HG02610 (cell line): ENCODE results near the gene OTOP3.

Experiments
- ATAC-seq: cut with Tn5 transposase; IDR thresholded peaks from one replicate; pipeline ENCODE4 v1.9.1; 2021; ENCODE audit warnings: mild to moderate bottlenecking, moderate library complexity; ENCODE audit not compliant: unreplicated experiment

OTOP3 gene

GRCh38 chr17:74937064-74938051 lies 1.7 kb downstream of the OTOP3 start:
- no peak for ATAC-seq

- ATAC-seq: no peak
Measured at GRCh38 chr17:74938194-74938950, 2.7 kb downstream of the OTOP3 start.

- no peak for ATAC-seq
Measured at GRCh38 chr17:74939534-74939933, 3.8 kb downstream of the OTOP3 start.

- no peak for ATAC-seq
Measured at GRCh38 chr17:74941128-74941725, 5.5 kb downstream of the OTOP3 start.

- ATAC-seq: no peak
Measured at GRCh38 chr17:74943808-74944522, 8.3 kb downstream of the OTOP3 start.

GRCh38 chr17:74945543-74945942 lies 9.8 kb downstream of the OTOP3 start:
- peak; percentile 71 for ATAC-seq

- no peak for ATAC-seq
Measured at GRCh38 chr17:74946641-74947040, 10.9 kb downstream of the OTOP3 start.

GRCh38 chr17:74947041-74947754 lies 11.5 kb downstream of the OTOP3 start:
- ATAC-seq: no peak

- ATAC-seq: no peak
Measured at GRCh38 chr17:74949455-74950115, 13.9 kb downstream of the OTOP3 start.

GRCh38 chr17:74950207-74950606 lies 14.5 kb downstream of the OTOP3 start:
- no peak for ATAC-seq

- ATAC-seq: no peak
Measured at GRCh38 chr17:74951065-74951464, 15.4 kb downstream of the OTOP3 start.

- ATAC-seq: no peak
Measured at GRCh38 chr17:74951680-74952421, 16.2 kb downstream of the OTOP3 start.

GRCh38 chr17:74952431-74953133 lies 16.9 kb downstream of the OTOP3 start:
- no peak for ATAC-seq

- ATAC-seq: no peak
Measured at GRCh38 chr17:74953134-74953687, 17.5 kb downstream of the OTOP3 start.

- no peak for ATAC-seq
Measured at GRCh38 chr17:74954115-74954514, 18.4 kb downstream of the OTOP3 start.

GRCh38 chr17:74954665-74955421 lies 19.1 kb downstream of the OTOP3 start:
- ATAC-seq: no peak

GRCh38 chr17:74956093-74956492 lies 20.4 kb downstream of the OTOP3 start:
- no peak for ATAC-seq
